ENCODE results near the gene PHACTR1.

DNA sequence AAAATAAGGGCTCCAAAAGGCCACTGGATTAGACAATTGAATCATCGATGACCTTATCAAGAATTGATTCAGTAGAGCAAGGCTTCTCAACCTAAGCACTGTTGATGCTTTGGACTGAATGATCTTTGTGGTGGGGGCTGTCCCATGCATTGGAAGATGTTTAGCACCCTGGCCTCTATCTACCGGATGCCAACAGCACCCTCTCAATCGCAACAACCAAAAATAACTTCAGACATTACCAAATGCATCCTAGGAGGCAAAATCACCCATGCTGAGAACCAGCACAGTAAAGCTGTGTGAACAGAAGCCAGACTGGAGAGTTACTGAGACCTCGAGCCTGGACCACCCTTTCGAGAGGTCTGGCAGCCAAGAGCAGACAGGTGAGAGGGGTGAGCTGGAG, 544.3 kb downstream of the PHACTR1 start:
- no peak for TF ChIP-seq POLR2AphosphoS5 (IDR thresholded peaks at IDR 0.05; ENCODE audit: low read depth)
- TF ChIP-seq, protein P1, sequence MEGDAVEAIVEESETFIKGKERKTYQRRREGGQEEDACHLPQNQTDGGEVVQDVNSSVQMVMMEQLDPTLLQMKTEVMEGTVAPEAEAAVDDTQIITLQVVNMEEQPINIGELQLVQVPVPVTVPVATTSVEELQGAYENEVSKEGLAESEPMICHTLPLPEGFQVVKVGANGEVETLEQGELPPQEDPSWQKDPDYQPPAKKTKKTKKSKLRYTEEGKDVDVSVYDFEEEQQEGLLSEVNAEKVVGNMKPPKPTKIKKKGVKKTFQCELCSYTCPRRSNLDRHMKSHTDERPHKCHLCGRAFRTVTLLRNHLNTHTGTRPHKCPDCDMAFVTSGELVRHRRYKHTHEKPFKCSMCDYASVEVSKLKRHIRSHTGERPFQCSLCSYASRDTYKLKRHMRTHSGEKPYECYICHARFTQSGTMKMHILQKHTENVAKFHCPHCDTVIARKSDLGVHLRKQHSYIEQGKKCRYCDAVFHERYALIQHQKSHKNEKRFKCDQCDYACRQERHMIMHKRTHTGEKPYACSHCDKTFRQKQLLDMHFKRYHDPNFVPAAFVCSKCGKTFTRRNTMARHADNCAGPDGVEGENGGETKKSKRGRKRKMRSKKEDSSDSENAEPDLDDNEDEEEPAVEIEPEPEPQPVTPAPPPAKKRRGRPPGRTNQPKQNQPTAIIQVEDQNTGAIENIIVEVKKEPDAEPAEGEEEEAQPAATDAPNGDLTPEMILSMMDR (IDR thresholded peaks at IDR 0.05; ENCODE audit: insufficient read depth, low read length), result no peak
